HEK293 (cell line): ENCODE data around the gene TNNC2.

ENCODE experiments used
- CTCF ChIA-PET: fragments of 350-600 bp; formaldehyde crosslinking; extraction: SDS; loops from one replicate; lab custom pipeline; 2021; ENCODE audit warnings: antibody characterized with exemption; lab: Yijun Ruan, JAX
- POLR2A ChIA-PET: fragments of 300-600 bp; formaldehyde crosslinking; extraction: SDS; loops from one replicate; lab custom pipeline; 2020; ENCODE audit warnings: antibody characterized with exemption, inconsistent platforms; lab: Yijun Ruan, JAX
- H3K27ac ChIP-seq: fragments of 200-500 bp; sonication (Bioruptor generic); 2 replicates; pipeline ENCODE4 v1.5.1; 2014; ENCODE audit warnings: low read depth, low read length, control low read depth, inconsistent platforms; ENCODE audit errors: extremely low read depth
- H3K36me3 ChIP-seq, 2 experiments: fragments of 200-500 bp in 1 of 2; sonication (Bioruptor generic) in 1 of 2; 1 replicate in 1 of 2; 2 replicates in 1 of 2; pipeline ENCODE4 v1.5.1; 2014 to 2017; ENCODE audit warnings: inconsistent platforms in 2 of 2, low read length in 2 of 2; ENCODE audit not compliant: control insufficient read depth in 2 of 2, insufficient read depth in 1 of 2
- H3K4me1 ChIP-seq: fragments of 200-500 bp; sonication (Bioruptor generic); 2 replicates; pipeline ENCODE4 v1.5.1; 2014; ENCODE audit warnings: mild to moderate bottlenecking, low read length, inconsistent platforms; ENCODE audit not compliant: control insufficient read depth, insufficient read depth
- H3K4me3 ChIP-seq: 2 replicates; pipeline ENCODE4 v1.5.1; 2011; ENCODE audit warnings: low read depth, mild to moderate bottlenecking, control low read depth, low read length, moderate library complexity
- H3K9me3 ChIP-seq: fragments of 200-500 bp; sonication (Bioruptor generic); 2 replicates; pipeline ENCODE4 v1.5.1; 2014; ENCODE audit warnings: low read depth, low read length, inconsistent platforms; ENCODE audit not compliant: control insufficient read depth, insufficient read depth
- GLIS2 ChIP-seq: fragments of 450-650 bp; formaldehyde crosslinking; IDR thresholded peaks from 2 replicates; pipeline ENCODE4 v1.5.1; 2016; ENCODE audit warnings: missing biosample characterization, missing genetic modification characterization
- SP7 ChIP-seq: fragments of 450-650 bp; formaldehyde crosslinking; IDR thresholded peaks from 2 replicates; pipeline ENCODE4 v1.5.1; 2016; ENCODE audit warnings: missing biosample characterization, missing genetic modification characterization
- YY1 ChIP-seq: fragments of 450-650 bp; formaldehyde crosslinking; IDR thresholded peaks from 2 replicates; pipeline ENCODE4 v1.5.1; 2018; ENCODE audit warnings: missing biosample characterization, missing genetic modification characterization
- YY2 ChIP-seq: fragments of 450-650 bp; formaldehyde crosslinking; IDR thresholded peaks from 2 replicates; pipeline ENCODE4 v1.5.1; 2016; ENCODE audit warnings: missing biosample characterization, missing genetic modification characterization
- ZBTB7A ChIP-seq: fragments of 450-650 bp; formaldehyde crosslinking; IDR thresholded peaks from 2 replicates; pipeline ENCODE4 v1.5.1; 2016; ENCODE audit warnings: low read depth, missing biosample characterization, missing genetic modification characterization
- ZBTB8A ChIP-seq: fragments of 450-650 bp; formaldehyde crosslinking; IDR thresholded peaks from 2 replicates; pipeline ENCODE4 v1.5.1; 2016; ENCODE audit warnings: missing biosample characterization, missing genetic modification characterization
- ZNF2 ChIP-seq: fragments of 450-650 bp; formaldehyde crosslinking; IDR thresholded peaks from 2 replicates; pipeline ENCODE4 v1.5.1; 2016; ENCODE audit warnings: missing biosample characterization, missing genetic modification characterization
- ZNF223 ChIP-seq: fragments of 450-650 bp; formaldehyde crosslinking; IDR thresholded peaks from 2 replicates; pipeline ENCODE4 v1.5.1; 2016; ENCODE audit warnings: missing biosample characterization, missing genetic modification characterization
- ZNF311 ChIP-seq: fragments of 450-650 bp; formaldehyde crosslinking; IDR thresholded peaks from 2 replicates; pipeline ENCODE4 v1.5.1; 2017; ENCODE audit warnings: missing biosample characterization, missing genetic modification characterization, borderline replicate concordance
- ZNF391 ChIP-seq: fragments of 450-650 bp; formaldehyde crosslinking; IDR thresholded peaks from 2 replicates; pipeline ENCODE4 v1.5.1; 2016; ENCODE audit warnings: low read depth, missing biosample characterization, missing genetic modification characterization, borderline replicate concordance
- ZNF629 ChIP-seq: fragments of 450-650 bp; formaldehyde crosslinking; IDR thresholded peaks from 2 replicates; pipeline ENCODE4 v1.5.1; 2017; ENCODE audit warnings: missing biosample characterization, missing genetic modification characterization
- ZSCAN23 ChIP-seq: fragments of 450-650 bp; formaldehyde crosslinking; IDR thresholded peaks from 2 replicates; pipeline ENCODE4 v1.5.1; 2016; ENCODE audit warnings: missing biosample characterization, missing genetic modification characterization
- ZXDB ChIP-seq: fragments of 450-650 bp; formaldehyde crosslinking; IDR thresholded peaks from 2 replicates; pipeline ENCODE4 v1.5.1; 2016; ENCODE audit warnings: missing biosample characterization, missing genetic modification characterization
- TF ChIP-seq, protein P1 (sequence below): fragments of 450-650 bp; formaldehyde crosslinking; IDR thresholded peaks from 2 replicates; pipeline ENCODE4 v1.5.1; 2016; ENCODE audit warnings: missing biosample characterization, missing genetic modification characterization
- TF ChIP-seq, protein P2 (sequence below): fragments of 450-650 bp; formaldehyde crosslinking; IDR thresholded peaks from 2 replicates; pipeline ENCODE4 v1.5.1; 2016; ENCODE audit warnings: missing biosample characterization, missing genetic modification characterization
- TF ChIP-seq, protein P3 (sequence below): fragments of 450-650 bp; formaldehyde crosslinking; IDR thresholded peaks from 2 replicates; pipeline ENCODE4 v1.5.1; 2016; ENCODE audit warnings: missing biosample characterization, missing genetic modification characterization
- TF ChIP-seq, protein P4 (sequence below): sonication (generic); formaldehyde crosslinking; IDR thresholded peaks from 2 replicates; pipeline ENCODE4 v1.8.1; 2022; ENCODE audit warnings: mild to moderate bottlenecking, moderate library complexity, missing genetic modification reagents
- TF ChIP-seq, protein P5 (sequence below): fragments of 450-650 bp; formaldehyde crosslinking; IDR thresholded peaks from 2 replicates; pipeline ENCODE4 v1.5.1; 2016; ENCODE audit warnings: missing biosample characterization, missing genetic modification characterization
- TF ChIP-seq, protein P6 (sequence below): fragments of 450-650 bp; formaldehyde crosslinking; conservative IDR thresholded peaks from 2 replicates; pipeline ENCODE4 v1.5.1; 2016; ENCODE audit warnings: low read depth, missing biosample characterization, missing genetic modification characterization
- TF ChIP-seq, protein P7 (sequence below): fragments of 450-650 bp; IDR thresholded peaks from 2 replicates; pipeline ENCODE4 v1.5.1; 2018; ENCODE audit warnings: missing biosample characterization, mild to moderate bottlenecking, missing genetic modification characterization

Gene TNNC2

DNA sequence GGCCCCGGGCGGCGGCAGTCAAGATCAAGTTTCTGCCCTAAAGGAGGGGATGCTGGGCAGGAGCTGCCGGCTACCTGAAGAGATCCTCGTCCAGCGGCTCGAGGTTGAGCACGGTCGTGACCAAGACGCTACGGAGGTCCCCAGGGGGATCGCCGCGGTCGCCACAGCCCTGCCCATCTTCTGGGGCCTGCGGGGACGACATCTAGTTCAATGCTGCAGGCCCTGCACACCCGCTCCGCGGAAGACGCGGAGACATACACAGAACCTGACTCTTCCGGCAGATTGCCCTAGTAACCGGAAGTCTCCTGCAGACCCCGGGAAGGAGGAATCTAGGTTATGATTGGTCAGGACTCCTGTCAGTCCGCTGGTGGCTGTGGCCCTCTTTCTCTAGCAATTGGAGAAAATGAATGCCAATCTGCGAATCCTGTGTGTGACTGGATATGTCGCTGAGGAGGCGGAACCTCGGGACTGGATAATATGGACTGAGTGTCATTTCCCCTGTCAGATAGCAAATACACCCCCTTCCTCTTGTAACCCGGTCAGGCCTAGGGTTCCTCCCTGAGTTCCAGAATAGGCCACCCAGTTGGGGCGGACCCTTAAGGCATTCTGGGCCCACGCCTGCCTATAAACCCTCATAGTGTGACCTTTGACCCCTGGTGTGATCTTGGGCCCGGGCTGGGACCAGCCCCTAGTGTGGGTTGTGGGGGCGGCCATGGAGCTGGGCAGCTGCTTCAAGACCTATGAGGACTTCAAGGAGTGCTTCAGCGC lies 30.2 kb upstream of the TNNC2 start, which contains the start of the genes ACOT8 and ZSWIM3:
TSS of gene ACOT8 (minus strand) at position 279 of the 768 bp plus-strand sequence. CDS start at position 202, 77 bp downstream.
TSS of gene ZSWIM3 (plus strand) at position 501 of the 768 bp plus-strand sequence. CDS start at position 713, 212 bp downstream.
- H3K4me1 ChIP-seq = peaks cover 5% of the 10 kb centered on the region
- ChIA-PET POLR2A (interaction anchor here (0.9 to 2.6 kb wide), 7 partner anchors 12 to 77 kb away, joined by 3 to 21 read pairs (median 4); partner anchors contain the start of genes PCIF1, SNX21 and ZSWIM1), CTCF (interaction anchor here (0.6 to 2.5 kb wide), 4 partner anchors 25 to 113 kb away, joined by 3 to 8 read pairs (median 5); no protein-coding TSS in a partner anchor)
- peak within 1 kb of the TSS; percentile 59; the same call in 1 of the 2 replicates for H3K27ac ChIP-seq
- no peaks in the 10 kb centered on the region for H3K9me3 ChIP-seq
- H3K4me3 ChIP-seq = peak within 1 kb of the TSS; percentile 60
- H3K36me3 ChIP-seq = peaks cover 0 to 16% of the 10 kb centered on the region in 2 experiments; a peak in 1 of 3 replicates
- TF ChIP-seq ZXDB (tag by site-specific recombination) (peak; percentile 82), GLIS2 (tag by site-specific recombination) (peak; percentile 91), SP7 (tag by site-specific recombination) (peak; percentile 9; the same call in 1 of the 2 replicates), ZNF223 (no peak), ZSCAN23 (tag by site-specific recombination) (0 out of 2 replicates have a peak, but pooled peaks have one; percentile 26), ZBTB8A (tag by site-specific recombination) (peak; percentile 47), ZNF311 (tag by site-specific recombination) (no peak), ZNF391 (tag by site-specific recombination) (0 out of 2 replicates have a peak, but pooled peaks have one; percentile 50), YY2 (tag by site-specific recombination) (0 out of 2 replicates have a peak, but pooled peaks have one; percentile 38), ZNF2 (tag by site-specific recombination) (peak; percentile 66; the same call in 1 of the 2 replicates), ZNF629 (tag by site-specific recombination) (peak; percentile 38; the same call in 1 of the 2 replicates), ZBTB7A (tag by site-specific recombination) (peak; percentile 39), YY1 (tag by site-specific recombination) (peak; percentile 57; the same call in 1 of the 2 replicates)
- TF ChIP-seq, protein P1, sequence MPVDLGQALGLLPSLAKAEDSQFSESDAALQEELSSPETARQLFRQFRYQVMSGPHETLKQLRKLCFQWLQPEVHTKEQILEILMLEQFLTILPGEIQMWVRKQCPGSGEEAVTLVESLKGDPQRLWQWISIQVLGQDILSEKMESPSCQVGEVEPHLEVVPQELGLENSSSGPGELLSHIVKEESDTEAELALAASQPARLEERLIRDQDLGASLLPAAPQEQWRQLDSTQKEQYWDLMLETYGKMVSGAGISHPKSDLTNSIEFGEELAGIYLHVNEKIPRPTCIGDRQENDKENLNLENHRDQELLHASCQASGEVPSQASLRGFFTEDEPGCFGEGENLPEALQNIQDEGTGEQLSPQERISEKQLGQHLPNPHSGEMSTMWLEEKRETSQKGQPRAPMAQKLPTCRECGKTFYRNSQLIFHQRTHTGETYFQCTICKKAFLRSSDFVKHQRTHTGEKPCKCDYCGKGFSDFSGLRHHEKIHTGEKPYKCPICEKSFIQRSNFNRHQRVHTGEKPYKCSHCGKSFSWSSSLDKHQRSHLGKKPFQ (tag by site-specific recombination) = peak; percentile 89
- TF ChIP-seq, protein P2, sequence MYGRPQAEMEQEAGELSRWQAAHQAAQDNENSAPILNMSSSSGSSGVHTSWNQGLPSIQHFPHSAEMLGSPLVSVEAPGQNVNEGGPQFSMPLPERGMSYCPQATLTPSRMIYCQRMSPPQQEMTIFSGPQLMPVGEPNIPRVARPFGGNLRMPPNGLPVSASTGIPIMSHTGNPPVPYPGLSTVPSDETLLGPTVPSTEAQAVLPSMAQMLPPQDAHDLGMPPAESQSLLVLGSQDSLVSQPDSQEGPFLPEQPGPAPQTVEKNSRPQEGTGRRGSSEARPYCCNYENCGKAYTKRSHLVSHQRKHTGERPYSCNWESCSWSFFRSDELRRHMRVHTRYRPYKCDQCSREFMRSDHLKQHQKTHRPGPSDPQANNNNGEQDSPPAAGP = peak; percentile 36; the same call in 1 of the 2 replicates
- TF ChIP-seq, protein P3, sequence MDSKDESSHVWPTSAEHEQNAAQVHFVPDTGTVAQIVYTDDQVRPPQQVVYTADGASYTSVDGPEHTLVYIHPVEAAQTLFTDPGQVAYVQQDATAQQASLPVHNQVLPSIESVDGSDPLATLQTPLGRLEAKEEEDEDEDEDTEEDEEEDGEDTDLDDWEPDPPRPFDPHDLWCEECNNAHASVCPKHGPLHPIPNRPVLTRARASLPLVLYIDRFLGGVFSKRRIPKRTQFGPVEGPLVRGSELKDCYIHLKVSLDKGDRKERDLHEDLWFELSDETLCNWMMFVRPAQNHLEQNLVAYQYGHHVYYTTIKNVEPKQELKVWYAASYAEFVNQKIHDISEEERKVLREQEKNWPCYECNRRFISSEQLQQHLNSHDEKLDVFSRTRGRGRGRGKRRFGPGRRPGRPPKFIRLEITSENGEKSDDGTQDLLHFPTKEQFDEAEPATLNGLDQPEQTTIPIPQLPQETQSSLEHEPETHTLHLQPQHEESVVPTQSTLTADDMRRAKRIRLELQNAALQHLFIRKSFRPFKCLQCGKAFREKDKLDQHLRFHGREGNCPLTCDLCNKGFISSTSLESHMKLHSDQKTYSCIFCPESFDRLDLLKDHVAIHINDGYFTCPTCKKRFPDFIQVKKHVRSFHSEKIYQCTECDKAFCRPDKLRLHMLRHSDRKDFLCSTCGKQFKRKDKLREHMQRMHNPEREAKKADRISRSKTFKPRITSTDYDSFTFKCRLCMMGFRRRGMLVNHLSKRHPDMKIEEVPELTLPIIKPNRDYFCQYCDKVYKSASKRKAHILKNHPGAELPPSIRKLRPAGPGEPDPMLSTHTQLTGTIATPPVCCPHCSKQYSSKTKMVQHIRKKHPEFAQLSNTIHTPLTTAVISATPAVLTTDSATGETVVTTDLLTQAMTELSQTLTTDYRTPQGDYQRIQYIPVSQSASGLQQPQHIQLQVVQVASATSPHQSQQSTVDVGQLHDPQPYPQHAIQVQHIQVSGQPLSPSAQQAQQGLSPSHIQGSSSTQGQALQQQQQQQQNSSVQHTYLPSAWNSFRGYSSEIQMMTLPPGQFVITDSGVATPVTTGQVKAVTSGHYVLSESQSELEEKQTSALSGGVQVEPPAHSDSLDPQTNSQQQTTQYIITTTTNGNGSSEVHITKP = peak; percentile 70
- TF ChIP-seq, protein P4, sequence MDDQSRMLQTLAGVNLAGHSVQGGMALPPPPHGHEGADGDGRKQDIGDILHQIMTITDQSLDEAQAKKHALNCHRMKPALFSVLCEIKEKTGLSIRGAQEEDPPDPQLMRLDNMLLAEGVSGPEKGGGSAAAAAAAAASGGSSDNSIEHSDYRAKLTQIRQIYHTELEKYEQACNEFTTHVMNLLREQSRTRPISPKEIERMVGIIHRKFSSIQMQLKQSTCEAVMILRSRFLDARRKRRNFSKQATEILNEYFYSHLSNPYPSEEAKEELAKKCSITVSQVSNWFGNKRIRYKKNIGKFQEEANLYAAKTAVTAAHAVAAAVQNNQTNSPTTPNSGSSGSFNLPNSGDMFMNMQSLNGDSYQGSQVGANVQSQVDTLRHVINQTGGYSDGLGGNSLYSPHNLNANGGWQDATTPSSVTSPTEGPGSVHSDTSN (CRISPR knock-in tag) = peak; percentile 99
- TF ChIP-seq, protein P5, sequence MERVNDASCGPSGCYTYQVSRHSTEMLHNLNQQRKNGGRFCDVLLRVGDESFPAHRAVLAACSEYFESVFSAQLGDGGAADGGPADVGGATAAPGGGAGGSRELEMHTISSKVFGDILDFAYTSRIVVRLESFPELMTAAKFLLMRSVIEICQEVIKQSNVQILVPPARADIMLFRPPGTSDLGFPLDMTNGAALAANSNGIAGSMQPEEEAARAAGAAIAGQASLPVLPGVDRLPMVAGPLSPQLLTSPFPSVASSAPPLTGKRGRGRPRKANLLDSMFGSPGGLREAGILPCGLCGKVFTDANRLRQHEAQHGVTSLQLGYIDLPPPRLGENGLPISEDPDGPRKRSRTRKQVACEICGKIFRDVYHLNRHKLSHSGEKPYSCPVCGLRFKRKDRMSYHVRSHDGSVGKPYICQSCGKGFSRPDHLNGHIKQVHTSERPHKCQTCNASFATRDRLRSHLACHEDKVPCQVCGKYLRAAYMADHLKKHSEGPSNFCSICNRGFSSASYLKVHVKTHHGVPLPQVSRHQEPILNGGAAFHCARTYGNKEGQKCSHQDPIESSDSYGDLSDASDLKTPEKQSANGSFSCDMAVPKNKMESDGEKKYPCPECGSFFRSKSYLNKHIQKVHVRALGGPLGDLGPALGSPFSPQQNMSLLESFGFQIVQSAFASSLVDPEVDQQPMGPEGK (tag by site-specific recombination) = peak; percentile 78
- TF ChIP-seq, protein P6, sequence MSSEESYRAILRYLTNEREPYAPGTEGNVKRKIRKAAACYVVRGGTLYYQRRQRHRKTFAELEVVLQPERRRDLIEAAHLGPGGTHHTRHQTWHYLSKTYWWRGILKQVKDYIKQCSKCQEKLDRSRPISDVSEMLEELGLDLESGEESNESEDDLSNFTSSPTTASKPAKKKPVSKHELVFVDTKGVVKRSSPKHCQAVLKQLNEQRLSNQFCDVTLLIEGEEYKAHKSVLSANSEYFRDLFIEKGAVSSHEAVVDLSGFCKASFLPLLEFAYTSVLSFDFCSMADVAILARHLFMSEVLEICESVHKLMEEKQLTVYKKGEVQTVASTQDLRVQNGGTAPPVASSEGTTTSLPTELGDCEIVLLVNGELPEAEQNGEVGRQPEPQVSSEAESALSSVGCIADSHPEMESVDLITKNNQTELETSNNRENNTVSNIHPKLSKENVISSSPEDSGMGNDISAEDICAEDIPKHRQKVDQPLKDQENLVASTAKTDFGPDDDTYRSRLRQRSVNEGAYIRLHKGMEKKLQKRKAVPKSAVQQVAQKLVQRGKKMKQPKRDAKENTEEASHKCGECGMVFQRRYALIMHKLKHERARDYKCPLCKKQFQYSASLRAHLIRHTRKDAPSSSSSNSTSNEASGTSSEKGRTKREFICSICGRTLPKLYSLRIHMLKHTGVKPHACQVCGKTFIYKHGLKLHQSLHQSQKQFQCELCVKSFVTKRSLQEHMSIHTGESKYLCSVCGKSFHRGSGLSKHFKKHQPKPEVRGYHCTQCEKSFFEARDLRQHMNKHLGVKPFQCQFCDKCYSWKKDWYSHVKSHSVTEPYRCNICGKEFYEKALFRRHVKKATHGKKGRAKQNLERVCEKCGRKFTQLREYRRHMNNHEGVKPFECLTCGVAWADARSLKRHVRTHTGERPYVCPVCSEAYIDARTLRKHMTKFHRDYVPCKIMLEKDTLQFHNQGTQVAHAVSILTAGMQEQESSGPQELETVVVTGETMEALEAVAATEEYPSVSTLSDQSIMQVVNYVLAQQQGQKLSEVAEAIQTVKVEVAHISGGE (tag by site-specific recombination) = peak; percentile 94
- TF ChIP-seq, protein P7, sequence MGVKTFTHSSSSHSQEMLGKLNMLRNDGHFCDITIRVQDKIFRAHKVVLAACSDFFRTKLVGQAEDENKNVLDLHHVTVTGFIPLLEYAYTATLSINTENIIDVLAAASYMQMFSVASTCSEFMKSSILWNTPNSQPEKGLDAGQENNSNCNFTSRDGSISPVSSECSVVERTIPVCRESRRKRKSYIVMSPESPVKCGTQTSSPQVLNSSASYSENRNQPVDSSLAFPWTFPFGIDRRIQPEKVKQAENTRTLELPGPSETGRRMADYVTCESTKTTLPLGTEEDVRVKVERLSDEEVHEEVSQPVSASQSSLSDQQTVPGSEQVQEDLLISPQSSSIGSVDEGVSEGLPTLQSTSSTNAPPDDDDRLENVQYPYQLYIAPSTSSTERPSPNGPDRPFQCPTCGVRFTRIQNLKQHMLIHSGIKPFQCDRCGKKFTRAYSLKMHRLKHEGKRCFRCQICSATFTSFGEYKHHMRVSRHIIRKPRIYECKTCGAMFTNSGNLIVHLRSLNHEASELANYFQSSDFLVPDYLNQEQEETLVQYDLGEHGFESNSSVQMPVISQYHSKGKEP = 0 out of 2 replicates have a peak, but pooled peaks have one; percentile 2
